GM18508 (cell line): Measurements from ENCODE around the gene OR2A5.

Experiments
- ATAC-seq: cut with Tn5 transposase; IDR thresholded peaks from one replicate; pipeline ENCODE4 v1.9.1; 2021; ENCODE audit warnings: moderate number of reproducible peaks; ENCODE audit not compliant: insufficient read depth, unreplicated experiment

Gene OR2A5

GRCh38 chr7:144105211-144105610 lies 56.5 kb downstream of the OR2A5 start:
- ATAC-seq, result no peak
